Measurements from ENCODE around the gene PRPF39. TPM values are rescaled to one million over a fixed set of nuclear protein-coding genes. Genes with fewer than 3 reads are reported as not detected.

PRPF39 gene
- total and polyA plus RNA-seq, 2 of the 13 experiments (the other 11 are each of a cell fraction or from before 2014, with no cell fraction given) = 44.2 to 65.0 TPM

- TF ChIP-seq AKNA (CRISPR knock-in tag; IDR thresholded peaks at IDR 0.05; ENCODE audit: borderline replicate concordance) (no peak), EED (CRISPR knock-in tag; IDR thresholded peaks at IDR 0.05) (no peak), ZNF235 (CRISPR knock-in tag; IDR thresholded peaks at IDR 0.05; ENCODE audit: borderline replicate concordance) (no peak), ZBTB46 (CRISPR knock-in tag; IDR thresholded peaks at IDR 0.05; ENCODE audit: borderline replicate concordance) (no peak), PBX2 (CRISPR knock-in tag; IDR thresholded peaks at IDR 0.05) (no peak), ESRRA (CRISPR knock-in tag; IDR thresholded peaks at IDR 0.05; ENCODE audit: low read depth) (no peak), PAX8 (CRISPR knock-in tag; IDR thresholded peaks at IDR 0.05; ENCODE audit: borderline replicate concordance) (no peak), GATAD1 (CRISPR knock-in tag; IDR thresholded peaks at IDR 0.05) (no peak), NPAS2 (CRISPR knock-in tag; IDR thresholded peaks at IDR 0.05; ENCODE audit: borderline replicate concordance) (no peak), DPF2 (CRISPR knock-in tag; IDR thresholded peaks at IDR 0.05; ENCODE audit: borderline replicate concordance, low read depth) (no peak), SP1 (IDR thresholded peaks at IDR 0.05) (no peak), SP1 (CRISPR knock-in tag; IDR thresholded peaks at IDR 0.05) (no peak), ZNF34 (CRISPR knock-in tag; IDR thresholded peaks at IDR 0.05; ENCODE audit: borderline replicate concordance) (no peak), ZNF20 (CRISPR knock-in tag; IDR thresholded peaks at IDR 0.05) (no peak), ZNF800 (CRISPR knock-in tag; IDR thresholded peaks at IDR 0.05) (no peak), GATAD2A (CRISPR knock-in tag; IDR thresholded peaks at IDR 0.05) (peak; percentile 34), IRF9 (CRISPR knock-in tag; IDR thresholded peaks at IDR 0.05; ENCODE audit: borderline replicate concordance) (no peak), ZNF101 (CRISPR knock-in tag; IDR thresholded peaks at IDR 0.05; ENCODE audit: borderline replicate concordance, low read depth) (no peak)
Observed at GRCh38 chr14:45112896-45113781, 29.2 kb downstream of the PRPF39 start (continued).

All from HepG2 (cell line).